ENCODE results near the gene VPS54.
"Not testable (repeated sequence)": the region's sequence is repeated elsewhere in the genome, so short reads cannot be mapped to it uniquely, and the experiment has no call there.

The VPS54 gene

GRCh38 chr2:64021578-64021977 lies 2.4 kb upstream of the VPS54 start:
- ATAC-seq, result no peak

- ATAC-seq, result no peak
Measured at GRCh38 chr2:64019975-64020528, 824 bp upstream of the VPS54 start.

DNA sequence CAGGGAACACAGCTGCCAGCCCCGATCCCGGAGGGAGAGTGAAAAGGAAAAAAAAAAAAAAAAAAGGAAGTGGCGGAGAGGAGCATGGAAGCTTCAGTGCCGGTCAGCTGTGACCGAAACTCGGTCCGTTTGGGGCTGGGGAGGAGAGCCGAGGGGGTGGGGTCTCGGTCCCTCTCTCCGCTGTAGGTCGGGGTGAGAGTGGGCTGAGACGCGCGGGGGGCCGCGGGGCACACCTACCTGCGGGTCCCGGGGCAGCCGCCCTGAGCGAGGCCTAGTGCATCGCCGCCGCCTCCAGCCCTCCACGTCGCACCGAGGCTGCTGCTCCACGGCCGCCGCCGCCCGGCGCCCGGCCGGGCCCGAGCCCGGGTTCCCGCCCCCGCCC lies 536 bp downstream of the VPS54 start:
- ATAC-seq, result peak; percentile 57 to 58

DNA sequence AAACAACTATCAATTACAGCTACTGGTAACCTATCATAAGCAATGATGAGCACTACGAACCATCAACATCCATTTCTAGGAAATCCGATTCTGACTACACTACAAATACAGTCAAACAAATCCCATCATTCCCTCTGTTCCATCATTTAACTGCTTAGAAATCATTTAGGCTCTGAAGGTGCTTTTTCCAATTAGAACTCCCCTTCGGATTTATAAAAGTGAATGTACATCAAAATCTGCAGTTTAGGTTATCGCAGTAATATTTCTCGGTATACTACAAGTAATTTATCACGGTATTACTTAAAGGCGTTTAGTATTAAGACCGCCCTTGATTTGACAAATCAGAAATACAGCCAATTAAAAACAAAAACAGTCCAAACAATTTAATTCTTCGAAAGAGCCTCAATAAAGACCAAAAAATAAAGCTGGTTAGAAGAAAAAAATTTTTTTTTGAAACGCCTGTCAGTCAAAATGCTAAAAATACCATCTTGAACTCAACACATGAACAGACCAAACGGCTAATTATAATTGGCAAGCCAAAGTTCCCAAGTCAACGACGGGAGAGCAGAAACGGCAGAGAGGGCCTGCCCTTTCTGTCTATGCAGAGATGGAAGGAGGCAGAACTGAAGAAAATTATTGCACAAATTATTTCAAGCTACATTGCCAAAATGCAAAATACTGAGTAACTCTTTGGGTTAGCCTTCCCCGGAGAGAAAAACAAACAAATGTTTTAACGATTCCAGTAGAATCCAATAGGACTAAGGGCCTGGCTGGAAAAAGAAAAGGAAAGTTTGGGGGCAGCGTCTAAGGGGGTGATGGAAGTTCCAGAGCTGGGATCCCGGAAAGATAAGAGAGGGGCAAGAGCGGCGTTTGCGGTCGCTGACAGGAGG lies 1.2 kb downstream of the VPS54 start:
- peak in 1 of 2 donors; percentile 25 for ATAC-seq

DNA sequence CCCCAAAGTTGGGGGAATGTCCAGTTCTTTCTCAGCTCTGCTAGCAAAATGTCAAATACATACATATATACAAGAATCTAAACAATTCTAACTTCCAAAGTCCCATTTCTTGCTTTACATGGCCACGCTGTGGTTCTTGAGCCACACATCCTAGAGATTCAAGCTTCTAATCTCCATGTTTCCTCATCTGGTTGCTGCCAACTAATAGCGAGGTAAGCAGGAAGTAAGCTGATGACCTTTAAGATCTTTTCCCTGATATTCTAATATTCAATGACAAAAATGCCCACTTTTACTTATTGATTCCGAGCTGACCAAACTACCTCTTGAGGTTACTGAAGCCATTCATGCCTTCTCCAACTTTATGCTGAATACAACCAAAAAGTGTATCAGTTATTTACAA lies 3.3 kb downstream of the VPS54 start:
- ATAC-seq, result no peak

DNA sequence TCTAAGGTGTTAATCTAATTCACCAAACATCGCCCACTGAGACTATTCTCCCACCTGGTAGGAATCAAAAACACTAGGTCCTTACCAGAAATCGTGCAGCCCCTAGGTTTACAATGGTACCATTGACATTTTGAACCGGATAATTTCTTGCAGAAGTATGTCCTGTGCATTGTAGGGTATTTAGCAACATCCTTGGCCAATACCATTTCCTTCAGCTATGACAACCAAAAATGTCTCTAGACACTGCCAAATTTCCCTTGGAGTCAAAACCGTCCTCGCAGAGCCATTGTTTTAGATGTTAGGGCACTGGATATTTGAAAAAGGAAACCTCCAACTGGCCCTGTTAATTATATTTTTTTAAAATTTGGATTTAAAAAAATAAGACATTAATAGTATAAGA lies 3.8 kb downstream of the VPS54 start:
- ATAC-seq, result no peak

DNA sequence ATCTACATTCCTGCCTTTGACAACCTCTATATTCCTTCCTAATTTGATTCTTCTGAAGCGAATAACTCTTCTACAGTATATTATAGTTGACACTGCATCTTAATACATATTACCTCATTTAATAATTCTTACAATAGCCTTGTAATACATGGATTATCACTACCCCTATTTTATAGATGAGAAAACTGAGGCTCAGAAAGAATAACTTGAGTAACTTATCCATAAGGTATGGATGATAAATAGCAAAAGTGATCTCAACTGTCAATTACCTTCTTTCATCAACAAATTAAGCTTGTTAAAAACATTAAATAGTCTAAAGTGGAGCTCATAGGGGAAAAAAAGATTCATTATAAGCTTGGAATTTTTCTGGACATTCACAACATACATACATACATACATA lies 4.6 kb downstream of the VPS54 start:
- no peak for ATAC-seq

GRCh38 chr2:64013053-64013452 lies 6.2 kb downstream of the VPS54 start:
- ATAC-seq, result no peak

GRCh38 chr2:64012115-64012514 lies 7.1 kb downstream of the VPS54 start:
- no peak for ATAC-seq

- ATAC-seq, result no peak
Measured at GRCh38 chr2:64008434-64009009, 10.7 kb downstream of the VPS54 start.

- ATAC-seq, result no peak
Measured at GRCh38 chr2:64007924-64008323, 11.3 kb downstream of the VPS54 start.

- no peak for ATAC-seq
Measured at GRCh38 chr2:64005707-64006356, 13.4 kb downstream of the VPS54 start.

GRCh38 chr2:64003239-64003638 lies 16.0 kb downstream of the VPS54 start:
- peak; percentile 32 to 84 for ATAC-seq

DNA sequence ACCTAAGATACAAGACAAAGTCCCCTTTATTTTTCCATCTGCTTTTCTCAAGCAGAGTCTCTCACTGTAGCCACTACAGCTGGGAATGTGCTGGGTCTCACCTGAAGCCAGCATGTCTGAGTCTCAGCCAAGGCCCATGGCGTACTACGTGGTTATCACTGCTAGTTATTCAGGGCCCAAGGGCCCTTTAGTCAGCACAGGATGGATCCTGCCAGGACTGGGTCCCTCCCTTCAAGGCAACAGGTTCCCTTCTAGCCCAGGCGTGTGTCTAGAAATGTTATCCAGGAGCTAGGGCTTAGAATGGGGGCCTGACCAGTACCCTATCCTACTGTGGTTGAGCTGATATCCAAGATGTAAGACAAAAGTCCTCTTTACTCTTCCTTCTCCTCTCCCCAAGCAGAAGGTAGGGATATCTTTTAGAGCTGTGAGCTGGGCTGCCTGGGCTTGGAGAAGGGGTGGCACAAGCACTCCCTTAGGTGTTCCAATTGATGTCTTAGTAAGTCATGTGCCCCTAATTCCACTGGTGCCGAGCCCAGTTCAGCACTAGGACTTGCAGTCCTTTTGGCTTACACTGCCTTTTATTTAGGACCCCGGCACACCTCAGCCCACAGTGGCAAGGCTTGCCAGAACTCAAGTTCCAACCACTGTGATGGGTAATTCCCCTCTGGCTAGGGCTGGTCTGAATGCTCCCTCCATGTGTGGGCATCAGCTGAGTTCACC lies 17.7 kb downstream of the VPS54 start:
- no peak for ATAC-seq

GRCh38 chr2:64000630-64001381 lies 18.4 kb downstream of the VPS54 start:
- no peak for ATAC-seq

DNA sequence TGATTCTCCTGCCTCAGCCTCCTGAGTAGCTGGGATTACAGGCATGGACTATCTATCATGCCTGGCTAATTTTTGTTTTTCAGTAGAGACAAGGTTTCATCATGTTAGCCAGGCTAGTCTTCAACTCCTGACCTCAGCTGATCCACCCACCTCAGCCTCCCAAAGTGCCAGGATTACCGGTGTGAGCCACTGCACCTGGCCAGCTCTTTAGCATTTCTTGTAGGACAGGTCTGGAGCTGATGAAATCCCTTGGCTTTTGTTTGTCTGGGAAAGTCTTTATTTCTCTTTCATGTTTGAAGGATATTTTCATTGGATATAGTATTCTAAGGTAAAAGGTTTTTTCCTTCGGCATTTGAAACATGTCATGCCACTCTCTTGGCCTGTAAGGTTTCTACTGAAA lies 20.2 kb downstream of the VPS54 start:
- no peak for ATAC-seq

DNA sequence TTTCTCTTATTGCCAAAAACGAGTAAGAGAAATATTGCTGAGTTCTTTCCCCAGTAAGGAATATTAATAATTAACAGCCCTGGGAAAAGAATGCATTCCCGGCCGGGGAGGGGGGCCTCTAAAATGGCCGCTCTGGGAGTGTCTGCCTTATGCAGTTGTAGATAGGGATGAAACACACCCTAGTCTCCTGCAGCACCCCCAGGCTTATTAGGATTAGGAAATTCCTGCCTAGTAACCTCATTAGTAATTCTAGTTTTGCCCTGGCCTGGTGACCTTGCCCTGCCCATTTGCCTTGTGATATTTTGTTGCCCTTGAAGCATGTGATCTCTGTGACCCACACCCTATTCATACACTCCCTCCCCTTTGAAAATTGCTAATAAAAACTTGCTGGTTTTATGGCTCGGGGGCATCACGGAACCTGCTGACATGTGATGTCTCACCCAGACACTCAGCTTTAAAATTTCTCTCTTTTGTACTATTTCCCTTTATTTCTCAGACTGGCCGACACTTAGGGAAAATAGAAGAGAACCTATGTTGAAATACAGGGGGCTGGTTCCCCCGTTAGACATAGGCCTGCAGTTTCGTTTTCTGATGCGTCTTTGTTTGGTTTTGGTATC lies 22.5 kb downstream of the VPS54 start:
- not testable (repeated sequence) for ATAC-seq

- not testable (repeated sequence) for ATAC-seq
Measured at GRCh38 chr2:63994329-63995070, 24.7 kb downstream of the VPS54 start.

GRCh38 chr2:63993871-63994270 lies 25.4 kb downstream of the VPS54 start:
- ATAC-seq, result no peak

DNA sequence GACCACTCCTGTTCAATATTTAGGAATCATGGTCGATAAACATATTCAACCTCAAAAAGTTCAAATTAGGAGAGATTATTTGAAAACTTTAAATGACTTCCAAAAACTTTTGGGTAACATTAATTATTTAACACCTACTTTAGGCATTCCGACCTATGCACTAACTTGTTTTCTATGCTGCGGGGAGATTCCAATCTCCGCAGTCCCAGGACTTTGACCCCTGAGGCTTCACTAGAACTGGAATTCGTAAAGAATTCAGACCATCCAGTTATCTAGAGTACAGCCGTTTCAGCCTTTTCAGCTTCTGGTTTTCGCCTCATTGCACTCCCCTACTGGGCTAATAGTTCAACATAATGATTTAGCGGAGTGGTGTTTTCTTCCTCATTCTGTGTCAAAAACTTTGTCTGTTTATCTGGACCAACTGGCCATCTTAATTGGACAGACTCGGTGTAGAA lies 26.1 kb downstream of the VPS54 start:
- not testable (repeated sequence) for ATAC-seq

All from activated CD4-positive, CD25-positive, alpha-beta regulatory T cell treated with anti-CD3 and anti-CD28 coated beads, Interleukin-2, amount 50 U/mL, for 24 hours (primary cell).